ENCODE results near the gene TMEM89.

The TMEM89 gene

GRCh38 chr3:48642605-48643004 is 21.0 kb upstream of the TMEM89 start:
- no peak for DNase-seq (ENCODE audit: low read depth in 1 of 2, low spot score in 1 of 2)

- DNase-seq (ENCODE audit: low read depth in 1 of 2, low spot score in 1 of 2): no peak
Measured at GRCh38 chr3:48641396-48641795, 19.8 kb upstream of the TMEM89 start.

GRCh38 chr3:48639944-48640606 is 18.5 kb upstream of the TMEM89 start:
- DNase-seq (ENCODE audit: low read depth in 1 of 2, low spot score in 1 of 2): no peak

- DNase-seq (ENCODE audit: low read depth in 1 of 2, low spot score in 1 of 2): no peak
Measured at GRCh38 chr3:48637305-48637704, 15.7 kb upstream of the TMEM89 start.

- no peak for DNase-seq (ENCODE audit: low read depth in 1 of 2, low spot score in 1 of 2)
Measured at GRCh38 chr3:48636149-48636655, 14.6 kb upstream of the TMEM89 start.

- DNase-seq (ENCODE audit: low read depth in 1 of 2, low spot score in 1 of 2): peak; percentile 85 to 89
Measured at GRCh38 chr3:48635222-48636021, 13.9 kb upstream of the TMEM89 start, which contains the start of gene SLC26A6. SLC26A6 (minus strand) TSS chr3:48635461; CDS start chr3:48635393, 68 bp downstream.

- DNase-seq (ENCODE audit: low read depth in 1 of 2, low spot score in 1 of 2): peak; percentile 12 to 44
Measured at GRCh38 chr3:48634661-48635221, 13.2 kb upstream of the TMEM89 start.

- DNase-seq (ENCODE audit: low read depth in 1 of 2, low spot score in 1 of 2): no peak
Measured at GRCh38 chr3:48633743-48634142, 12.2 kb upstream of the TMEM89 start.

GRCh38 chr3:48633256-48633655 is 11.7 kb upstream of the TMEM89 start:
- DNase-seq (ENCODE audit: low read depth in 1 of 2, low spot score in 1 of 2): no peak

GRCh38 chr3:48631516-48632448 is 10.2 kb upstream of the TMEM89 start:
- DNase-seq (ENCODE audit: low read depth in 1 of 2, low spot score in 1 of 2): no peak

- no peak for DNase-seq (ENCODE audit: low read depth in 1 of 2, low spot score in 1 of 2)
Measured at GRCh38 chr3:48630833-48631232, 9.3 kb upstream of the TMEM89 start.

- no peak for DNase-seq (ENCODE audit: low read depth in 1 of 2, low spot score in 1 of 2)
Measured at GRCh38 chr3:48630407-48630806, 8.8 kb upstream of the TMEM89 start.

- no peak for DNase-seq (ENCODE audit: low read depth in 1 of 2, low spot score in 1 of 2)
Measured at GRCh38 chr3:48629894-48630293, 8.3 kb upstream of the TMEM89 start.

- DNase-seq (ENCODE audit: low read depth in 1 of 2, low spot score in 1 of 2): no peak
Measured at GRCh38 chr3:48628277-48629017, 6.9 kb upstream of the TMEM89 start.

GRCh38 chr3:48625600-48625999 is 4.0 kb upstream of the TMEM89 start:
- DNase-seq (ENCODE audit: low read depth in 1 of 2, low spot score in 1 of 2): no peak

- DNase-seq (ENCODE audit: low read depth in 1 of 2, low spot score in 1 of 2): no peak
Measured at GRCh38 chr3:48624767-48625166, 3.2 kb upstream of the TMEM89 start.

- no peak for DNase-seq (ENCODE audit: low read depth in 1 of 2, low spot score in 1 of 2)
Measured at GRCh38 chr3:48623851-48624547, 2.4 kb upstream of the TMEM89 start.

GRCh38 chr3:48619541-48620524 is 1.7 kb downstream of the TMEM89 start:
- no peak for DNase-seq (ENCODE audit: low read depth in 1 of 2, low spot score in 1 of 2)
